Activated naive CD4-positive, alpha-beta T cell treated with anti-CD3 and anti-CD28 coated beads, Interleukin-2, amount 50 U/mL, for 16 hours (primary cell): Measurements from ENCODE around the gene NRF1.

Experiments used
- DNase-seq: peaks from one replicate; pipeline ENCODE4 v3.0.0-alpha.2; 2020

Gene NRF1

GRCh38 chr7:129688503-129689222, 77.1 kb downstream of the NRF1 start:
- no peak for DNase-seq

DNA sequence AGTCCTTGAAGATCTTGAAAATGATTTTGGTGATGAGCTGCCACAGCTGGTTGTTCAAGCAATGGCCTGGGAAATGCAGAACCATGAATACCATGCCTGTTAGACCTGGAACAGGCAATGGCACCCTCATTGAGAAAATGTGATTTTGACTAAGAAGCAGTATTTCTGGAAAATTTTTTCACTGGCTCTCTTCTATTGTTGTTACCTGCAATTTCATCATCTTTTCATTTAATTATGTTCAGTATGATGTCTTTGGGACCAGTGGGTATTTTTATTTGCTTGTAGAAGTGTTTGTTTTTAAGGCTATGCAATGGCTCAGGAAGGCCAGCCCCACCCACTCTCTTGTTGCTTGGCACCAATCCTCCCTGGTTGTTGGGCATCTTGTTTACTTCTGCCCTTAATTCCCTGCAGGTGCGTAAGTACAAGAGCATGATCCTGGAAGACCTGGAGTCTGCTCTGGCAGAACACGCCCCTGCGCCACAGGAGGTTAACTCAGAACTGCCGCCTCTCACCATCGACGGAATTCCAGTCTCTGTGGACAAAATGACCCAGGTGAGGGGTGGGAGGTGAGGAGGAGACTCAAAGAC, 78.6 kb downstream of the NRF1 start:
- DNase-seq: no peak

DNA sequence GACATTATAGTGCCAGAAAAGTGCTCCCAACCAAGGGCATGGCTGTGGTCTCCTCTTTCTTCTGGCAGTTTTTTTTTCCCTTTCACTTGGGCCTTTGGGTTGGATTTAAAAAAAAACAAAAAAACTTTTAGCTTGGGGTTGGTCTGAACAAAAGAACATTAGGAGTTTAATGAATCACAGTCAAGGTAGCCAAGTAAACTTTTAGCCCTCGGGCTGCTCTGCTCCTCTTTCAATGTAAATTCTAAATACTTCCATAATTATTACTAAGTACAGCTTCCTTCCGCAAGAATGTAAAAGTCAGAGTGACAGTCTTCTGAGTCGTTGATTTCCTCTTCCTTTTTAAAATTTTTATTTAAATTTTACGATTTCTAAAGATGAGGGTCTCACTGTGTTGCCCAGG, 79.2 kb downstream of the NRF1 start:
- no peak for DNase-seq

DNA sequence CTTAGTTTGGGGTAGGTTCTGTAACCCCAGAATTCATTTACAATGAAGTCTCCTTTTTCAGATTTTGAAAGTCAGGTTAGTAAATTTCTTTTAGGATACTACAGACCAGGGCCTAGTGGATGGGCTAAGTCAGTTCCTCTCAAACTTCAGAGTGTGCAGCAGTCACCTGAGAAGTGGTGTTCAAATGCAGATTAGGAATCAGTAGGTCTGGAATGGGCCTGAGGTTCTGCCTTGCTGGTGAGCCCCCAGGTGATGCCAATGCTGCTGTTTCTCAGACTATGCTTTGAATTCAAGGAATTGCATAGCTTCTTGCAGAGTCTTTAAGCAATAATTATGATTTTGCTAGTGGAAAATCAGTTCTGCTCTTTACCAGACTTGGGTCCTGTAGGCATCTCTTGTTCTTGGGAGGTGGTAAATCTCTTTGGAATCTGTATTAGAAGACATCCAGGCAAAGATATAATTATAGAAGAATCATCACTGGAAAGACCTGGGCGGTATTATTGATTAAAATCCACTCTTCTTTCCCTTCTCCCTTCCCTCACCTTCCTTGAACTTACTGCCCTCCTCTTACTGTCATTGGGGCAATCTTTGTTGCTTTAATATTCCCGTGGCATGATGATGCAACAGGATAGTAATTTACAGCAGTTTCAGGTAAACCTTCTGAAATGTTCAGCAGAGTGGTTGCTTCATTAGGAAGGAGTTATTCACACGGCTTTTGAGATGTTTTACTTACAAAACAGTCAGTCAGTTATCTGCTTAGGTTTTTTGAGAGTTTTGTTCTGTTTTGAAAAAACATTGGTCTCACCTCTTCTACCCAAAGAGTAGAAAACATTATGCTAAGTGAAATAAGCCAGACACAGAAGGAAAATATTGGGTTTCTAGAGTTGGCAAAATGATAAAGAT, 87.2 kb downstream of the NRF1 start:
- DNase-seq: no peak

DNA sequence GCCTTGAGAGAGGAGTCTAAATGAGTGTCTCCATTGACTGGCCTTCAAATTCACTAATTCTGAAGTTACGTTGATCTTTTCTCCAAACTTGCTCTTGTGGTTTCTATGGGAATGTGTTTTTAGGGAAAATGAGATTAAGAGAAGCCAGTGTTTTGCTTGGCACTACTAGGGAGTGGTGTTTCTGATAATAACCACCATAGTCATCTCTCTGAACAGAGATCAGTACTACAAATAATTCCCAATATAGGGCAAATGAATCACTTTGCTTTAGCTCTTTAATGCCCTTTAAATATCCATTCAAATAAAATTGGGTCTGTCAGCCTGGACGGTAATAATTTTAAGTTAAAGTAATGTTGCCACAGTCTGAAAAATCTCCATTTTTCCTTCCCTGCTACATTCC, 90.8 kb downstream of the NRF1 start:
- DNase-seq: no peak

GRCh38 chr7:129702761-129703338, 91.3 kb downstream of the NRF1 start:
- no peak for DNase-seq

DNA sequence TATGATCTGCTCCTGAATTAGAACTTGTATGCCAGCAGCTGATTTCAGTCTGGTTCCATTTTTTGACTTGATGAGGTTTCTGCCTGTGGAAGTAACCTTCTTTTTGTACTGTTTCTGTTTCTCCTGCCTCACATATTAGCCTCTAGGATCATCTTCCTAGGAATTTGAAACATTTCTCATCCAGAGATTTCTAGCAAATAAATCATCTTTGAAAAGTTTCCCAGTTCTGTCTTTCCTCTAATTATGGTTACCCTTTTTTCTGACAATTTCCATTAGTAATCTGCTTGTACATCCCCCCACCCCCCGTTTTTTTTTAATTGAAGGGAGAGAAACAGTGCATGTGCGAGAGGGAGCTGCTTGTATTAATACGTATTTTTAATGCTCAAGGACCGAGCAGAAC, 92.2 kb downstream of the NRF1 start:
- DNase-seq: no peak

DNA sequence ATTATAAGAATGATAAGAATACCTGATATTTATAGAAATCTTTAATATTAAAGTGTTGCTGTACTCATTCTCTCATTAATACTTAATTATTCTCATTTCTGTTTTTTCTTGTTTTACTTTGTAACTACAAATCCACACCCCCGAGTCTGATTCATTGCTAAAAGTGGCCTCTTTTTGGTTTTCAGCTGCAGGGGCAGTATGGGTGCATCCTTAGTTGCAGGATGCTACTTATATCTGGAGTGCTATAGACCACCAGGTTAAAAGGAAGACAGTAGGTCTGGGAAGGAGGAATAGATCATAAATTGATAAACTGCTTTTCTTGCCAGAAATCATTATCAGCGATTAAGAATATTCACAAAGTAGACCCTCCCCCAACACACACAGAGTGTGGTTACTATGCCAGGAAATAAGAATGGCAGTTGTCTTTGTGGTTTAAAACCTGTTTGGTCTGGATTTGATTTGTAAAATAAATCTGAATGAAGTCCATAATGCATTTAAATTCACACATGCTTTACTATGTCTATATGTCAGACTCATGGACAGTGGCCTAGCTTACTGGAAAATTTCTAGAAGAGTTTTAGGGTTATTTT, 96.5 kb downstream of the NRF1 start:
- DNase-seq: no peak

- no peak for DNase-seq
These were observed 102.0 kb downstream of the NRF1 start for GRCh38 chr7:129713544-129713943.

DNA sequence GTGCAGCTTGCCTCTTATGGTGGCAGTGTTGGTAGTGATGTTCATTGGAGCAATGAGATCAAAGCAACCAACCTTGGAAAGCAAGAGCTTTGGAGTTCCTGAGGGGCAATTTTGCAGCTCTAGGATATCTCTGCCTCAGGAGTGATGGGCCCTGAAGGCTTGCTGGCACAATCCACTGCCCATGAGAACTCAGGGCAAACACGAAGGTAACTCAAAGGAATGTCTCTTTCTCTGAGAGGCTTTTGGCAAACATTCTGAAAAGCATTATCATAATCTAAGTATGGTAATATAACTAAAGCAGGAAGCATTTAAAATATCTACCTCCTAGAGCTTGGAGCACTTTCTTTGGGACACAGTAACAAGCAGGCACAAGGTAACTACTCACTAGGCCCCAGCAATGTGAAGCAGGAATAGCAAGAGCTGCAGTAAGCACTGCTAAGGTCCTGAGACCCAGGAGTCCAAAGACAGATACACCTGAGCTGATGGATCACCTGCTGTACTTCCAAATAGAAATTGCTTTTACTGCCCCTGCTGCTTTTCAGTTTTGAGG, 103.1 kb downstream of the NRF1 start:
- no peak for DNase-seq

DNA sequence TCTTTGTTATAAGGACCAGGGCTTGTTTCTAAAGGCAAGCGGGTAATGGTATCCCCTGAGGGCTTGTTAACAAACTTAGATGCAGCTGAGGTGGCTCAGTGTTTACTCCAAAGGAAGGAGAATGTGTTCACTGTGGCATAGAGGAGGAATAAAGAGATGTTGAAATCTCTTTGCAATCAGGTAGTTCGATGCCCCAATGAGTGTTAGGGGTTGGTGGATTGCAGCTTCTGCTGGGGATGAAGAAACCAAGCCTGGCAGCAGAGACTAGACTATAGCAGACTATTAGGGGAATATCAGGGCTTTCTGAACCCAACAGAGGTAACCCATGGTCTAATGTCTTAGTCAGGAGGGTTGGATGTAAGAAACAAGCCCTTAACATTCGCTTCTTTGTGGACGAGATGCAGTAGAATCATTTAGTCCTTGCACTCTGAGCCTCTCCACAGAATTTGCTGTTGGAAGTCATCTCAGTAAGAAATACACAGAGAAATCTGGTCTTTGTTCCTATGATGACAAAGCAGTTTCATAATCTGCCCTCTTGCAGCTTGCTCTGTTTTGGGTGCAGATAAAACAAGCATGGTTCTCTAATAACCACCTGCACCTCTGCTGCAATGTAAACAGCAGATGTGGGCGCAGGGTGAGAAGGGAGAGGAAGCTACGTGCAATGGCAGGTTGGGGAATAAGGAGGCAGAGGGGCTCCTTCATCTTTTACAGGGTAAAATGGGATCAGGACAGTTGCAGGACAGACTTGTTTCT, 108.6 kb downstream of the NRF1 start:
- DNase-seq: no peak

- DNase-seq: no peak
These were observed 109.5 kb downstream of the NRF1 start for GRCh38 chr7:129721068-129721467.

DNA sequence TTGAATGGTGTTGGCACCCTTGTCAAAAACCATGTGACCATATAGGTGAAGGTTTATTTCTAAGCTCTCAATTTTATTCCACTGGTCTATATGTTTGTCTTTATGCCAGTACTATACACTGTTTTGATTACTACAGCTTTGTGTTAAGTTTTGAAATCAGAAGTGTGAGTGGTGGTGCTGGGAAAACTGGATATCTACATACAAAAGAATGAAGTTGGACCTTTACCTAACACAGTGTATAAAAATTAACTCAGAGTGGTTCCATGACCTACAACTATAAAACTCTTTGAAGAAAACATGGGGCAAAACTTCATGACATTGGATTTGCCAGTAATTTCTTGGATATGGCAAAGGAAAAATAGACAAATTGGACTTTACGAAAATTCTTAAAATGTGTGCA, 112.2 kb downstream of the NRF1 start:
- DNase-seq: no peak

GRCh38 chr7:129724796-129725195, 113.3 kb downstream of the NRF1 start:
- DNase-seq: no peak

DNA sequence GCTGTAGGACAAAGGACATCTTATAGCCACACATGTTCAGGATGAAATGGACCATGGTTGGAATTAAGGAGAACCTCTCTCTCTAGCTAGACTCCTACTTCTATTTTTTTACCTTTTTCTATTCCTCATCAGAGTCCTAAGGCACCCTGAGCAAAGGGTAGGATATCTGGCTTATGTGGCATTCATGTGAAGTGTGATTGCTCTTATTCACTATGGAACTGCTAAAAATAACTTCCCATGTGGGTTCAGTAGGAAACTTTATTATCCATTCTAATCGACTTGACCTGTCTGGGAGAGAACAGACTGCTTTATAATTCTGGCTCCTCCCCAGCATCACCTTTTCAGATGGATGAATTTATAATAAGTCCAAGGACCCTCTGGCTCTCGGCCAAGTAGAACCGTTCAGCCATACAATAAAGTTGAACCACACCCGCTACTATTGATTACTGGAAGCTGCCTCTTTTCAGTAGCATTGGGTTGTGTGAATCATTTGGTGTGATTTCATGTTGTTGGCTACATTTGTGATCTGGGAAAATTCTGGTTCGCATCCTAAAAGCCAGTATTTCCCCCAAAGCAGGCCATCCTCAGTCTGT, 117.5 kb downstream of the NRF1 start:
- DNase-seq: no peak

- no peak for DNase-seq
These were observed 118.0 kb downstream of the NRF1 start for GRCh38 chr7:129729511-129729910.

- DNase-seq: no peak
These were observed 118.6 kb downstream of the NRF1 start for GRCh38 chr7:129730159-129730558.

- DNase-seq: no peak
These were observed 122.9 kb downstream of the NRF1 start for GRCh38 chr7:129734400-129734799.

GRCh38 chr7:129739427-129739826, 127.9 kb downstream of the NRF1 start:
- DNase-seq: no peak

- DNase-seq: no peak
These were observed 129.3 kb downstream of the NRF1 start for GRCh38 chr7:129740574-129741410.

DNA sequence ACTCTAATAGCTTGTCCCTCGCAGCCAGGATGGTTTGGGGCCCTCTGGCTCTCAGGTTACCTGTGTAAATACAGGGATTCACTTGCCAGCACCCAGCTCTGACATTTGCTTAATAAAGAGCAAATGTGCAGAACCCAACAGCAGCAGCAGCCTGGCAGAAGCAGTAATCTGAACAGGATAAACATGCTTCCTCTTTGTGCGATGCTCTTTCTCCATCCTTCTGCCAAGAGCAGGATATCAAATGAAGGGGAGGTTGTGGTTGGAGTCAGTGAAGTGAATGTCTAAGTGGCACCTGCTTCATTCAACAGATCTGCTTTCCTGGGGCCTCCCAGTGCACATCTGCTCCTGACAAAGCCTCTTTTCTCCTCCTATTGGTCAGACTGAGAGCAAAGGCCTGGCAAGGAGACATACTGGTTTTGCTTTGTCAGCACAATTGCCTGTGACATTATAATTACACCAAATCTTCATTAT, 130.3 kb downstream of the NRF1 start:
- DNase-seq: no peak
